Uterus (tissue), 4 donors: Measurements from ENCODE around the gene BTBD2. TPM values are rescaled to one million over a fixed set of nuclear protein-coding genes. Genes with fewer than 3 reads are reported as not detected.

Experiments
- DNase-seq, 2 donors: peaks; one replicate each; pipeline ENCODE4 v3.0.0-alpha.2; 2019 to 2020
- H3K27ac ChIP-seq, 2 donors: fragments of 200-600 bp; sonication (generic); 1 replicate in 1 of 2; 2 replicates in 1 of 2; pipeline ENCODE4 v1.5.1; 2016 to 2018
- H3K27me3 ChIP-seq, 2 donors: fragments of 200-600 bp; sonication (generic); one replicate each; pipeline ENCODE4 v1.5.1; 2018 to 2019; ENCODE audit warnings: control low read depth in 1 of 2
- H3K36me3 ChIP-seq, 2 donors: fragments of 200-600 bp; sonication (generic); one replicate each; pipeline ENCODE4 v1.5.1; 2019; ENCODE audit warnings: control low read depth in 1 of 2
- H3K4me1 ChIP-seq, 2 donors: fragments of 200-600 bp; sonication (generic); one replicate each; pipeline ENCODE4 v1.5.1; 2018 to 2019; ENCODE audit warnings: control low read depth in 1 of 2
- H3K4me3 ChIP-seq, 2 donors: fragments of 200-600 bp; sonication (generic); 1 replicate in 1 of 2; 2 replicates in 1 of 2; pipeline ENCODE4 v1.5.1; 2018 to 2019; ENCODE audit warnings: mild to moderate bottlenecking in 1 of 2
- H3K9me3 ChIP-seq, 2 donors: fragments of 200-600 bp; sonication (generic); one replicate each; pipeline ENCODE4 v1.5.1; 2019; ENCODE audit warnings: control low read depth in 1 of 2
- POLR2A ChIP-seq, 2 donors: fragments of 450-650 bp; IDR thresholded peaks; one replicate each; pipeline ENCODE4 v1.6.1; 2016; ENCODE audit warnings: antibody characterized with exemption in 2 of 2, mild to moderate bottlenecking in 1 of 2, moderate library complexity in 1 of 2
- intact Hi-C: fragments of 100-400 bp; cut with DNase I; formaldehyde crosslinking; loops from one replicate; pipeline ENCODE4 v1.15.1; 2023; ENCODE audit warnings: low total_unique reads
- total RNA-seq, 4 donors: library from RNA; depleted of rRNA in 3 of 4; stranded (reverse); fragments of >200 nt in 3 of 4; gene quantifications; one replicate each; pipeline versions ENCODE4 v1.1.0 to v1.2.4, GENCODE V29; 2014 to 2023
- TF ChIP-seq, protein P1 (sequence below), 4 experiments: fragments of 200-600 bp in 2 of 4; fragments of 450-650 bp in 2 of 4; sonication (generic) in 2 of 4; IDR thresholded peaks; one replicate each; pipeline ENCODE4 v1.5.1; 2016 to 2019; ENCODE audit warnings: antibody characterized with exemption in 4 of 4, mild to moderate bottlenecking in 2 of 4, moderate library complexity in 1 of 4
- donor health status: DM: yes; HTN: yes; CAD: no.

BTBD2 gene
- total RNA-seq, 4 donors from 2014 or later, result 48.2 to 105 (median 61.8) TPM

DNA sequence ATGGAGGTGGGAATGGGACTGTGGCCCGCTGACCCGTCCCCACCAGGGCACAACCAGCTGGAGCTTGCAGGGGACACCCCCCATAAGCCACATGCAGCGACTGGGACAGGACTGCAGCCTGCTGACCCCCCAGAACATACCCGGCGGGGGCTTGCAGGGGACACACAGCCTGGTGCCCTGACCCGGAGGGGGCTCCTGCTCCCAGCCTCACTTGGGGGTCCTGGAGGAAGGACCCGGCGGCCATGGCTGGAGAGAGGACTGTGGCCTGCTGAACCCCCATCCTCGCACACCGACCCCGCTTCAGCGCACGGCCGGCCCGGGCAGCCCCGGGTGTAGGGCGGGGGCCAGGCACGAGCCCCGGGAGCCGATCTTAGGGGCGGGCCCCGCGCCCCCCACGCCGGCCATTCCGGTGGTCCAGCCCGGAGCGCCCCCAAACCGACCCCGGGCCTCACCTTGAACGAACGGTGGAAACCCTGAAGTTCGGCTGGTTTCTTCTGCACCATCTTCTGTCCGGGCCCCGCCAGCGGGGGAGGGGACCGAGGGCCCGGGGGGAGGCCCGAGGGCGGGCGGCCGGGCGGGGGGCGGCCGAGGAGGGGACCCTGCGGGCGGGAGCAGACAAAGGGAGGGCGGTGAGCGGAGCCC lies 35.0 kb upstream of the BTBD2 start:
- Histone ChIP-seq H3K9me3 (no peaks in the 10 kb centered on the region), H3K4me1 (peaks cover 8 to 44% of the 10 kb centered on the region in 2 donors), H3K27ac (peak overlapping the region; percentile 97 to 100), H3K27me3 (no peaks in the 10 kb centered on the region), H3K36me3 (no peaks in the 10 kb centered on the region), H3K4me3 (peak overlapping the region; percentile 53 to 96)
- intact Hi-C loops, result no loop called here
- no peak for DNase-seq
- TF ChIP-seq POLR2A (IDR thresholded peaks at IDR 0.05), result no peak
- TF ChIP-seq, protein P1, sequence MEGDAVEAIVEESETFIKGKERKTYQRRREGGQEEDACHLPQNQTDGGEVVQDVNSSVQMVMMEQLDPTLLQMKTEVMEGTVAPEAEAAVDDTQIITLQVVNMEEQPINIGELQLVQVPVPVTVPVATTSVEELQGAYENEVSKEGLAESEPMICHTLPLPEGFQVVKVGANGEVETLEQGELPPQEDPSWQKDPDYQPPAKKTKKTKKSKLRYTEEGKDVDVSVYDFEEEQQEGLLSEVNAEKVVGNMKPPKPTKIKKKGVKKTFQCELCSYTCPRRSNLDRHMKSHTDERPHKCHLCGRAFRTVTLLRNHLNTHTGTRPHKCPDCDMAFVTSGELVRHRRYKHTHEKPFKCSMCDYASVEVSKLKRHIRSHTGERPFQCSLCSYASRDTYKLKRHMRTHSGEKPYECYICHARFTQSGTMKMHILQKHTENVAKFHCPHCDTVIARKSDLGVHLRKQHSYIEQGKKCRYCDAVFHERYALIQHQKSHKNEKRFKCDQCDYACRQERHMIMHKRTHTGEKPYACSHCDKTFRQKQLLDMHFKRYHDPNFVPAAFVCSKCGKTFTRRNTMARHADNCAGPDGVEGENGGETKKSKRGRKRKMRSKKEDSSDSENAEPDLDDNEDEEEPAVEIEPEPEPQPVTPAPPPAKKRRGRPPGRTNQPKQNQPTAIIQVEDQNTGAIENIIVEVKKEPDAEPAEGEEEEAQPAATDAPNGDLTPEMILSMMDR (IDR thresholded peaks at IDR 0.05), result no peak

DNA sequence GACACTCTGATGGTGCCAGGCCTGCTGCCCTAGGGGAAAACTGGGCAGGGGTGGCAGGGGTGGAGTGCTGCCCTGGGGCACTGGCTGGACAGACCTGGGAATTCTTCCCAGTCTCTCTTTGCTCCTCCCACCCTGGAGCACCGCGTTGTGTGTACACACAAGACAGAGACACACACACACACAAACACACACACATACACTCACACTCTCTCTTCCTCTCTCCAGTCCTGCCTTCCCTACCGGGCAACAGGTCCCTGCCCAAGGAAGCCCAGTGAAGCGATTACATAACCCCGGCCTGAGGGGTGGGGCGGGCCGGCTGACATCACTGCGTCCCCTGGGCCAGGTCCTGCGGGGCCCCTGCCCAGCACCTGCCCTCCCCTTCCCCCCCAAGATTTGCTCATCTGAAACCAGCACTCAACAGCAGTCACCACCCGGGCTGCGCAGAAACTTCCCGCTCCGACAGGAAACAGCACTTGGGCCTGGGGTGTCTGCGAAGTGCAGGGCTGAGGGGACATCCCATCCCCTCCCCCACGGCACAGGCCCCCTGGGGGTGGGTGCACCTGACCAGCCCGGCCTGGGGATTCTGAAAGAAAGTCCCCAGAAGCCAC lies 34.3 kb upstream of the BTBD2 start:
- no peaks in the 10 kb centered on the region for H3K27me3 ChIP-seq
- no peaks in the 10 kb centered on the region for H3K36me3 ChIP-seq
- H3K4me3 ChIP-seq, result peak overlapping the region; percentile 53 to 96
- intact Hi-C loops, result no loop called here
- peaks cover 8 to 41% of the 10 kb centered on the region in 2 donors for H3K4me1 ChIP-seq
- no peaks in the 10 kb centered on the region for H3K9me3 ChIP-seq
- peak overlapping the region; percentile 97 to 100 for H3K27ac ChIP-seq
- peak; percentile 80 to 81 for DNase-seq
- peak in 1 of 2 donors; percentile 68 for TF ChIP-seq POLR2A (IDR thresholded peaks at IDR 0.05)
- TF ChIP-seq, protein P1 (IDR thresholded peaks at IDR 0.05), result no peak

DNA sequence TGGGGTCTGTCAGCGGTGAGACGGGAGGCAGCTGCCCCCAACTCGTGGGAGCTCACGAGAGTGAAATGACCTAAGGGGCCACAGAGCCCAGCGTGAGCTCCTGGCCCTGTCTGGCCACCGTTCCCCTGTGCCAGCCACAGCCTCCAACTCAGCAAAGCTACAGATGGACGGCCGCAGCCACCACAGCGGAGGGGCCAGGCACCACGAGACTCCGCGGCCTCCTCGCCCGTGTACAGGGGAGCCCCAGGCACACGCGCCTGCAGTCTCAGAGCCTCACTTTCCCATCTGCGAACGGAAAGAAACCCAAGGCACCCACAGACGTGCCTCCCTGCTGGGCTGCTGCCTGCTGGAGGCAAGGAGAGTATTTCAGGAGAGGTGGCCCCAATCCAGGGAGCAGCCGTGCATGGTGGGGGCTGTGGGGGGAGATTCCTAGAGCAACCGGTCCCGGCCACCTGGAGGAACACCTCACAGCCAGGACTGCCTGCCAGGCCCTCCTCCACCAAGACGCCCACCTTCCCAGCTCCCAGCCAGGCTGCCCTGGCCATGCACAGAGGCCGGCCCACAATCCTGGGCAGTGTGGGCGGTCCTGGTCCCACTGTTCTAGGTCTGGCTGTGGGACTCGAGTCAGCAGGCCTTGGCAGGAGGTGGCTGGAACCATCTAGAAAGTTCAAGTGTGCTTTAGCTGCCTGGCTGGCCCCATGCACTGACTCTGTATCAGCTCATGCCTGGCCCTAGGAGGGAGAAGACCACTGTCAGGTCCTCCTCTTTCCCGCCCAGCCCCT lies 33.6 kb upstream of the BTBD2 start:
- peak overlapping the region; percentile 53 to 96 for H3K4me3 ChIP-seq
- H3K27ac ChIP-seq, result peak overlapping the region; percentile 97 to 100
- intact Hi-C loops, result no loop called here
- peaks cover 8 to 41% of the 10 kb centered on the region in 2 donors for H3K4me1 ChIP-seq
- no peak for TF ChIP-seq POLR2A (IDR thresholded peaks at IDR 0.05)
- TF ChIP-seq, protein P1 (IDR thresholded peaks at IDR 0.05), result no peak
- no peak for DNase-seq
- no peaks in the 10 kb centered on the region for H3K9me3 ChIP-seq
- H3K27me3 ChIP-seq, result no peaks in the 10 kb centered on the region
- no peaks in the 10 kb centered on the region for H3K36me3 ChIP-seq

DNA sequence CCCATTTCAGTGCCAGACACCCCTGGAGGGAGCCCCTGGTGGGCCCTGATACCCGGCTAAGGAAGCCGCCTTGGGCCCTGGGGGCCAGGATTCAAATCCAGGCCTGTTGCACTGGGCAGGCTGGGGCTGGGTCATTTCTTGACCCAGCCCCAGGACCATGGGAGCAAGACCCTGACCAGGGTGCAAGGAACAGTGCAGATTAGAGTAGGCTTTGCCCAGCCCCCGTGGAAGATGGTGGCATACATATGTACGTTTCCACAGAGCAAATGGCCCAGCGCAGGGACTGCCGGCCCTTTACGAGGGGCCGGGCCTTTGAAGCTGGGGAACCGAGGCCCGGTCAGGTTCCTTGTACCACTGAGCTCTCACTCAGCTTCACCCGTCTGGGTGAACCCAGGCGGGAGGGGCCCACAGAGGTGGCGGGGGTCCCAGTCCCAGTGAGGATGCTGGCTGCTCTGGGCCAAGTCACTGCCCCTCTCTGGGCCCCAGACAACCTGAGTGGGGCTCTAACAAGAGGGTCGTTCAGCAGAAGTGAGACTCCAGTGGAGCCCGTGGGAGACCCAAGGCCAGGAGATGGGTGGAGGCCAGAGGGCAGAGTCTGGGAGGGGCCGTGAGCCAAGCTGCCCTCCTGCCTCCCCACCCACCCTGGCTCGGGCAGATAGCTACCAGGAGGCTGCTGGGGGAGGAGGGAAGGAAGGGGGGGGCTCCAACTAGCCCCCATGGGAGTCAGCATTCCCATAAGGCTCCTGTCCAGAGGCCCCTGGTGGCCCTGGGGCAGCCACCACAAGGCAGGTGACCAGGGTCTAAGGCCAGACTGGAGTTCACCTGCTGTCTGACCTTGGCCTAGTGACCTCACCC lies 32.8 kb upstream of the BTBD2 start:
- H3K4me1 ChIP-seq, result peaks cover 4 to 37% of the 10 kb centered on the region in 2 donors
- no peaks in the 10 kb centered on the region for H3K9me3 ChIP-seq
- peak overlapping the region; percentile 4 to 53 for H3K4me3 ChIP-seq
- TF ChIP-seq, protein P1 (IDR thresholded peaks at IDR 0.05), result no peak
- no peak for TF ChIP-seq POLR2A (IDR thresholded peaks at IDR 0.05)
- intact Hi-C loops, result no loop called here
- H3K27me3 ChIP-seq, result no peaks in the 10 kb centered on the region
- no peak for DNase-seq
- peak overlapping the region; percentile 97 to 100 for H3K27ac ChIP-seq
- no peaks in the 10 kb centered on the region for H3K36me3 ChIP-seq
